Astrocyte (in vitro differentiated cells and primary cell): ENCODE measurements around the gene PCSK2. TPM values are rescaled to one million over a fixed set of nuclear protein-coding genes. Genes with fewer than 3 reads are reported as not detected.

Experiments used
- DNase-seq: peaks from one replicate; pipeline ENCODE4 v3.0.0-alpha.2; 2010; ENCODE audit warnings: low read depth
- FAIRE-seq: peaks from 2 replicates; lab custom pipeline; 2011; peaks lifted over from hg19 to GRCh38; lab: Jason Lieb, UNC
- H2AFZ ChIP-seq: 2 replicates; pipeline ENCODE4 v1.6.0; 2012; ENCODE audit warnings: low read depth, low read length, inconsistent platforms
- H3K27ac ChIP-seq: 2 replicates; pipeline ENCODE4 v1.5.1; 2011; ENCODE audit warnings: low read depth, low read length, inconsistent platforms
- H3K27me3 ChIP-seq: 2 replicates; pipeline ENCODE4 v1.6.0; 2011; ENCODE audit warnings: low read length, inconsistent platforms; ENCODE audit not compliant: insufficient read depth
- H3K36me3 ChIP-seq: 2 replicates; pipeline ENCODE4 v1.5.1; 2011; ENCODE audit warnings: low read length, inconsistent platforms; ENCODE audit not compliant: insufficient read depth
- H3K4me1 ChIP-seq: 2 replicates; pipeline ENCODE4 v1.5.1; 2011; ENCODE audit warnings: low read length, inconsistent platforms; ENCODE audit not compliant: insufficient read depth
- H3K4me2 ChIP-seq: 2 replicates; pipeline ENCODE4 v1.6.0; 2012; ENCODE audit warnings: low read length, inconsistent platforms
- H3K4me3 ChIP-seq: 2 replicates; pipeline ENCODE4 v1.5.1; 2011; ENCODE audit warnings: low read depth, mild to moderate bottlenecking, low read length, inconsistent platforms; ENCODE audit not compliant: insufficient read depth
- H3K79me2 ChIP-seq: 2 replicates; pipeline ENCODE4 v1.6.0; 2012; ENCODE audit warnings: mild to moderate bottlenecking, low read length, inconsistent platforms; ENCODE audit not compliant: insufficient read depth
- H3K9ac ChIP-seq: 2 replicates; pipeline ENCODE4 v1.6.0; 2012; ENCODE audit warnings: mild to moderate bottlenecking, low read length, inconsistent platforms
- H3K9me3 ChIP-seq: 2 replicates; pipeline ENCODE4 v1.5.1; 2012; ENCODE audit warnings: low read depth, mild to moderate bottlenecking, low read length, inconsistent platforms; ENCODE audit not compliant: insufficient read depth
- H4K20me1 ChIP-seq: 2 replicates; pipeline ENCODE4 v1.6.0; 2012; ENCODE audit warnings: low read length, inconsistent platforms; ENCODE audit not compliant: insufficient read depth
- H3K27ac Mint-ChIP-seq: one replicate; pipeline ENCODE4 v1.8.0; 2021; ENCODE audit warnings: mild to moderate bottlenecking, mixed read lengths; ENCODE audit not compliant: unreplicated experiment
- H3K27me3 Mint-ChIP-seq: one replicate; pipeline ENCODE4 v1.8.0; 2021; ENCODE audit warnings: low read depth, mixed read lengths; ENCODE audit not compliant: unreplicated experiment
- H3K36me3 Mint-ChIP-seq: one replicate; pipeline ENCODE4 v1.8.0; 2021; ENCODE audit warnings: low read depth, mixed read lengths; ENCODE audit not compliant: unreplicated experiment
- H3K4me1 Mint-ChIP-seq: one replicate; pipeline ENCODE4 v1.8.0; 2021; ENCODE audit warnings: low read depth, mixed read lengths; ENCODE audit not compliant: unreplicated experiment
- H3K4me3 Mint-ChIP-seq: one replicate; pipeline ENCODE4 v1.8.0; 2021; ENCODE audit warnings: mild to moderate bottlenecking, moderate library complexity, mixed read lengths; ENCODE audit not compliant: unreplicated experiment
- H3K9me3 Mint-ChIP-seq: one replicate; pipeline ENCODE4 v1.8.0; 2021; ENCODE audit warnings: mild to moderate bottlenecking, mixed read lengths; ENCODE audit not compliant: unreplicated experiment
- EZH2 ChIP-seq: IDR thresholded peaks from 2 replicates; pipeline ENCODE4 v1.6.1; 2012; ENCODE audit warnings: mild to moderate bottlenecking, low read length, inconsistent platforms; ENCODE audit not compliant: insufficient read depth
- total RNA-seq: library from RNA; stranded (reverse); gene quantifications from 2 replicates; pipeline ENCODE4 v1.2.1, GENCODE V29; 2021
- TF ChIP-seq, protein P1 (sequence below): IDR thresholded peaks from 2 replicates; pipeline ENCODE4 v1.5.1; 2011; ENCODE audit warnings: low read depth, mild to moderate bottlenecking, inconsistent platforms, low read length, moderate library complexity; ENCODE audit not compliant: insufficient read depth

Gene PCSK2
- total RNA-seq, 1 donor from 2014 or later: not detected

DNA sequence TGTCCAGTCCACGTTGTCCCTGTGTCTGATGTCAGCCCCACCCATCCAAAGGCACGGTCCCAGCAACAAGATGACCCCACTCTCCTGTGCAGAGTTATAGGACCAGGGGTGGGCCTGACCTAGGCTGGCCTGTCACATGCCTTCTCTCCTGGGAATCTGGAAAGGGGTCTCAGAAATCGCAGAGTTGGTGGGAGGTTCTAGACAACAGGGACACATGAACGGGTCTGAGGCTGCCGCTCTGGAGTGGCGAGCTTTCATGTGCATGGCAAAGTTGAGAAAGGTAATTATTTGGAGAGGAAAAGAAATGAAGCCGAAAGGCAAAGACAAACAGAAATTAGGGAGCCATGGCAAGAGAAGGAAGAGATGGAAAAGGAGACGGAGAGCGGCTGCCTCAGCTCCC is 274.9 kb downstream of the PCSK2 start:
- TF ChIP-seq, protein P1, sequence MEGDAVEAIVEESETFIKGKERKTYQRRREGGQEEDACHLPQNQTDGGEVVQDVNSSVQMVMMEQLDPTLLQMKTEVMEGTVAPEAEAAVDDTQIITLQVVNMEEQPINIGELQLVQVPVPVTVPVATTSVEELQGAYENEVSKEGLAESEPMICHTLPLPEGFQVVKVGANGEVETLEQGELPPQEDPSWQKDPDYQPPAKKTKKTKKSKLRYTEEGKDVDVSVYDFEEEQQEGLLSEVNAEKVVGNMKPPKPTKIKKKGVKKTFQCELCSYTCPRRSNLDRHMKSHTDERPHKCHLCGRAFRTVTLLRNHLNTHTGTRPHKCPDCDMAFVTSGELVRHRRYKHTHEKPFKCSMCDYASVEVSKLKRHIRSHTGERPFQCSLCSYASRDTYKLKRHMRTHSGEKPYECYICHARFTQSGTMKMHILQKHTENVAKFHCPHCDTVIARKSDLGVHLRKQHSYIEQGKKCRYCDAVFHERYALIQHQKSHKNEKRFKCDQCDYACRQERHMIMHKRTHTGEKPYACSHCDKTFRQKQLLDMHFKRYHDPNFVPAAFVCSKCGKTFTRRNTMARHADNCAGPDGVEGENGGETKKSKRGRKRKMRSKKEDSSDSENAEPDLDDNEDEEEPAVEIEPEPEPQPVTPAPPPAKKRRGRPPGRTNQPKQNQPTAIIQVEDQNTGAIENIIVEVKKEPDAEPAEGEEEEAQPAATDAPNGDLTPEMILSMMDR: no peak
- TF ChIP-seq EZH2: no peak
- DNase-seq (no peak), FAIRE-seq (no peak)
- Mint-ChIP-seq H3K4me1 (peaks cover 14% of the 10 kb centered on the region), H3K9me3 (no peaks in the 10 kb centered on the region), H3K4me3 (no peak overlapping the region), H3K27ac (no peak overlapping the region), H3K27me3 (peaks cover 15% of the 10 kb centered on the region), H3K36me3 (no peaks in the 10 kb centered on the region)
- Histone ChIP-seq H3K4me3 (no peak overlapping the region), H2AFZ (no peak overlapping the region), H3K4me2 (no peak overlapping the region), H3K36me3 (no peaks in the 10 kb centered on the region), H3K9me3 (no peaks in the 10 kb centered on the region), H3K79me2 (no peaks in the 10 kb centered on the region), H3K27me3 (peaks cover 7% of the 10 kb centered on the region), H3K4me1 (peaks cover 18% of the 10 kb centered on the region), H4K20me1 (no peaks in the 10 kb centered on the region), H3K9ac (no peak overlapping the region), H3K27ac (no peak overlapping the region)

DNA sequence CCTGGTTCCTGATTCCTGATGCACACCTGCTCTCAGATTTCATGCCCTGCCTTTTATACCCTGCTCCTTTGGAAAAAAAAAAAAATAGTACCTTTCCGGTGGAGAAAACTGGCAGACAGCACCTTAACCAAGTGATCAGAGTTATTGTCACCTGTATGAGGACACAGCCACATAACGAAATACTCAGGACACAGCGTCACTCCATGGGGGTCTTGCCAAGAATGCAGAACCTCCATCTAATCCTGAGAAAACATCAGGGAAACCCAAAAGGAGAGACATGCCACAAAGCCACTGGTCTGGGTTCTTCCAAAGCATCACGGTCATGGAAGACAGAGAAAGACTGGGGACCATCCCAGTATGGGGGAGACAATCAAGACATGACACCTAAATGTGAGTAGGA is 275.3 kb downstream of the PCSK2 start:
- no peak overlapping the region for H3K9ac ChIP-seq
- no peak overlapping the region for H3K27ac ChIP-seq
- no peak overlapping the region for H2AFZ ChIP-seq
- no peaks in the 10 kb centered on the region for H3K36me3 Mint-ChIP-seq
- no peaks in the 10 kb centered on the region for H3K36me3 ChIP-seq
- no peak overlapping the region for H3K27ac Mint-ChIP-seq
- no peaks in the 10 kb centered on the region for H3K9me3 ChIP-seq
- H3K79me2 ChIP-seq: no peaks in the 10 kb centered on the region
- peaks cover 18% of the 10 kb centered on the region for H3K4me1 ChIP-seq
- H3K4me3 Mint-ChIP-seq: no peak overlapping the region
- no peak for FAIRE-seq
- H3K9me3 Mint-ChIP-seq: no peaks in the 10 kb centered on the region
- peaks cover 7% of the 10 kb centered on the region for H3K27me3 ChIP-seq
- DNase-seq: no peak
- H3K4me3 ChIP-seq: no peak overlapping the region
- H4K20me1 ChIP-seq: no peaks in the 10 kb centered on the region
- no peak for TF ChIP-seq EZH2
- TF ChIP-seq, protein P1: no peak
- peaks cover 15% of the 10 kb centered on the region for H3K27me3 Mint-ChIP-seq
- H3K4me1 Mint-ChIP-seq: peaks cover 14% of the 10 kb centered on the region
- H3K4me2 ChIP-seq: no peak overlapping the region

DNA sequence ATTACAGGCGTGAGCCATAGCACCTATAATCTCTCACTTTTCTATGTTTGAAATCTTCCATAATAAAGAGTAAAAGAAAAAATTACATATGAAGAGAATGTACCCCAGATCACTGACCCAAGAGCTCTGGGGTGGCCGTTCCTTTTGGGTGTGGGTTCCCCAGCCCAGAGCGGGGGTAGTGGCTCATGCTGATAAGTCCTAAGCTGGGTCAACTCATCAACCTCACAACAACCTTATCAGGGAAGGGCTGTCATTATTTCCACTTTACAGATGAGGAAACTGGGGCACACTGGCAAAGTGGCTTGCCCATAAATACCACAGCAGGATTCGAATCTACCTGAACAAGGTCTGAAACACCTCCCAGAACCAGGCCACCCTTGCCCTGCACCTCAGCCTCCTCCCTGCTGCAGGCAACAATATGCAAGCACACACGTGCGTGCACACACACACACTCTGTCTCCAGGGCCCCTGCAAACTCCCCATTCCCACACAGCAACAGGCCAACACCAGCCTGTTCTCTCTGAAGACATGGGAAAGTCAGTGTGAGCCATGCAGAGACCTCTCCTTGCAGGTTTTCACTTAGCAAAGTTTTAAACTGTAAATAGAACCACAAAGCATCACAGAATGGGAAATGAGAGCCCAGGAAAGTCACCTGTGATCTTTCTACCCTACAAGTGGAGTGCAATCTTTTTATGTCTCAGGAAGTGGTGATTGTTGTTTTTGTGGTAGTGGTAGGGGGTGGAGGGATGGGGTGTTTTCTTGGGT is 276.6 kb downstream of the PCSK2 start:
- H3K9me3 Mint-ChIP-seq: no peaks in the 10 kb centered on the region
- TF ChIP-seq, protein P1: no peak
- no peak for TF ChIP-seq EZH2
- H3K27me3 Mint-ChIP-seq: peaks cover 20% of the 10 kb centered on the region
- H3K9me3 ChIP-seq: no peaks in the 10 kb centered on the region
- H3K36me3 ChIP-seq: no peaks in the 10 kb centered on the region
- peak overlapping the region; percentile 58 for H3K27ac Mint-ChIP-seq
- no peak overlapping the region for H3K4me2 ChIP-seq
- no peaks in the 10 kb centered on the region for H3K36me3 Mint-ChIP-seq
- no peak overlapping the region for H3K4me3 Mint-ChIP-seq
- DNase-seq (no peak), FAIRE-seq (no peak)
- H3K27ac ChIP-seq: no peak overlapping the region
- H3K4me1 ChIP-seq: peaks cover 15% of the 10 kb centered on the region
- H3K4me1 Mint-ChIP-seq: peaks cover 7% of the 10 kb centered on the region
- H2AFZ ChIP-seq: no peak overlapping the region
- H3K27me3 ChIP-seq: peaks cover 7% of the 10 kb centered on the region
- no peaks in the 10 kb centered on the region for H4K20me1 ChIP-seq
- H3K4me3 ChIP-seq: no peak overlapping the region
- no peak overlapping the region for H3K9ac ChIP-seq
- no peaks in the 10 kb centered on the region for H3K79me2 ChIP-seq
